HS-27A (cell line): ENCODE data around the gene SLC29A3.
"Not testable (repeated sequence)": the region's sequence is repeated elsewhere in the genome, so short reads cannot be mapped to it uniquely, and the experiment has no call there.

Experiments
- DNase-seq: peaks from one replicate; pipeline ENCODE4 v3.0.0-alpha.2; 2012; ENCODE audit warnings: low read depth, missing footprints

The SLC29A3 gene

GRCh38 chr10:71284544-71285179, 34.4 kb upstream of the SLC29A3 start:
- no peak for DNase-seq

GRCh38 chr10:71285180-71285545, 33.9 kb upstream of the SLC29A3 start:
- no peak for DNase-seq

- DNase-seq = no peak
Measured at GRCh38 chr10:71285986-71286385, 33.1 kb upstream of the SLC29A3 start.

GRCh38 chr10:71286521-71287294, 32.4 kb upstream of the SLC29A3 start:
- no peak for DNase-seq

- DNase-seq = no peak
Measured at GRCh38 chr10:71287456-71287855, 31.6 kb upstream of the SLC29A3 start.

GRCh38 chr10:71288461-71288860, 30.6 kb upstream of the SLC29A3 start:
- DNase-seq = no peak

GRCh38 chr10:71289421-71290130, 29.5 kb upstream of the SLC29A3 start:
- DNase-seq = no peak

- no peak for DNase-seq
Measured at GRCh38 chr10:71290331-71290730, 28.7 kb upstream of the SLC29A3 start.

- no peak for DNase-seq
Measured at GRCh38 chr10:71290806-71291527, 28.1 kb upstream of the SLC29A3 start.

- no peak for DNase-seq
Measured at GRCh38 chr10:71291528-71291900, 27.5 kb upstream of the SLC29A3 start.

GRCh38 chr10:71292624-71293445, 26.2 kb upstream of the SLC29A3 start:
- no peak for DNase-seq

GRCh38 chr10:71293446-71294084, 25.5 kb upstream of the SLC29A3 start:
- DNase-seq = no peak

- DNase-seq = no peak
Measured at GRCh38 chr10:71294091-71294561, 24.9 kb upstream of the SLC29A3 start.

GRCh38 chr10:71294856-71295255, 24.2 kb upstream of the SLC29A3 start:
- no peak for DNase-seq

- DNase-seq = no peak
Measured at GRCh38 chr10:71295641-71296040, 23.4 kb upstream of the SLC29A3 start.

- no peak for DNase-seq
Measured at GRCh38 chr10:71296086-71296485, 23.0 kb upstream of the SLC29A3 start.

- not testable (repeated sequence) for DNase-seq
Measured at GRCh38 chr10:71296811-71297210, 22.2 kb upstream of the SLC29A3 start.

- DNase-seq = no peak
Measured at GRCh38 chr10:71297343-71297742, 21.7 kb upstream of the SLC29A3 start.

GRCh38 chr10:71299071-71299785, 19.8 kb upstream of the SLC29A3 start:
- DNase-seq = no peak
